Activated CD8-positive, alpha-beta T cell treated with anti-CD3 and anti-CD28 coated beads for 36 hours (primary cell): ENCODE data around the gene RPRML. TPM values are rescaled to one million over a fixed set of nuclear protein-coding genes. Genes with fewer than 3 reads are reported as not detected.

Experiments used
- ATAC-seq: fragments of 200-7000 bp; cut with Tn5 transposase; one replicate; pipeline ENCODE4 v1.10.0; 2021; ENCODE audit warnings: mild to moderate bottlenecking, moderate library complexity
- CTCF ChIA-PET: fragments of 350-600 bp; sonication (Branson Sonifier 250); formaldehyde crosslinking; loops from one replicate; lab custom pipeline; 2021; ENCODE audit warnings: antibody characterized with exemption; lab: Charles Lee
- POLR2A ChIA-PET: fragments of 350-600 bp; sonication (Branson Sonifier 250); formaldehyde crosslinking; loops from one replicate; lab custom pipeline; 2021; ENCODE audit warnings: antibody characterized with exemption; lab: Charles Lee
- DNase-seq: peaks from one replicate; pipeline ENCODE4 v3.0.0-alpha.2; 2020
- H3K27ac Mint-ChIP-seq: one replicate; pipeline ENCODE4 v1.8.0; 2021; ENCODE audit warnings: mild to moderate bottlenecking, mixed read lengths
- H3K27me3 Mint-ChIP-seq: one replicate; pipeline ENCODE4 v1.8.0; 2021; ENCODE audit warnings: mixed read lengths
- H3K36me3 Mint-ChIP-seq: one replicate; pipeline ENCODE4 v1.8.0; 2021; ENCODE audit warnings: low read depth, mixed read lengths
- H3K4me1 Mint-ChIP-seq: one replicate; pipeline ENCODE4 v1.8.0; 2021; ENCODE audit warnings: low read depth, mixed read lengths
- H3K4me3 Mint-ChIP-seq: one replicate; pipeline ENCODE4 v1.8.0; 2021; ENCODE audit warnings: mild to moderate bottlenecking, moderate library complexity, mixed read lengths
- H3K9me3 Mint-ChIP-seq: one replicate; pipeline ENCODE4 v1.8.0; 2021; ENCODE audit warnings: mixed read lengths
- intact Hi-C: fragments of 100-400 bp; cut with micrococcal nuclease; formaldehyde crosslinking; loops from one replicate; pipeline ENCODE4 v1.10.0; 2022
- total RNA-seq, 2 experiments: library from RNA; stranded (reverse); gene quantifications; one replicate each; pipeline ENCODE4 v1.2.3, GENCODE V29; 2021
- TF ChIP-seq, protein P1 (sequence below): fragments of 200-600 bp; IDR thresholded peaks from one replicate; pipeline ENCODE4 v1.8.0; 2022; ENCODE audit warnings: antibody characterized with exemption, mild to moderate bottlenecking

Gene RPRML
- total RNA-seq, 2 experiments from 2014 or later, result not detected

DNA sequence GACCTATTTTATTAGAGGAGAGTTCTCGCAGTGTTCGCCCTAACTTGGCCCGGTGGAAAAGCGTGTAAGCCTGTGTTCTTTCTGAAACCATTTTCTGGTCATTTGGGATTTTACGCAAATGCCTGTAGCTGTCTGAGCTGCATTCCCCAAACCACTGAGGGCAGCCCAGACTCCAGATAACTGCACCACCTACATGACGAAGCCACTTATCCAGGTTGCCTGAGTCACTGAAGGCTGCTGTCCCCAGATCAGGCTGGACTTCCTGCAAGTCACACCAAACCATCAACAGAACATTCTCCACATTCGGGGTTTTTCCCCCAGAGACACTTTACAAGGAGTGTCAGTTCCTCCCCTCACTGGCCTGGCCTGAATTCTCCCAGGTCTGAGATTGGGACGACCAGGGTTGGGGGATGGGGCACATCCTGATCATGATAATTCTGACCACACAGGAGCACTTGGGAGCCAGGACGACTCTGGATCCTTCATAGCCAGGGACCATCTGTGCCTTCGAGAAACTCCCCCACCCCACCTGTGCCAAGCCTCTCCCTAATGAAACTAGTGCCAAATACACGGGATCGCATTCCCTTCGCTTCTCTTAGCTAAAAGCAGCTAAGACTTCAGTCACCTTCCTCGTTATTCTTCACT is 2.3 kb downstream of the RPRML start:
- ChIA-PET CTCF (interaction anchor here (1.5 kb wide), 1 partner anchor 32 kb away, joined by 3 read pairs; no protein-coding TSS in a partner anchor), POLR2A (no interaction called here)
- Mint-ChIP-seq H3K27ac (no peak overlapping the region), H3K9me3 (no peaks in the 10 kb centered on the region), H3K4me1 (peaks cover 13% of the 10 kb centered on the region), H3K36me3 (peaks cover 2% of the 10 kb centered on the region), H3K27me3 (peaks cover 38% of the 10 kb centered on the region), H3K4me3 (no peak overlapping the region)
- DNase-seq (no peak), ATAC-seq (no peak)
- TF ChIP-seq, protein P1, sequence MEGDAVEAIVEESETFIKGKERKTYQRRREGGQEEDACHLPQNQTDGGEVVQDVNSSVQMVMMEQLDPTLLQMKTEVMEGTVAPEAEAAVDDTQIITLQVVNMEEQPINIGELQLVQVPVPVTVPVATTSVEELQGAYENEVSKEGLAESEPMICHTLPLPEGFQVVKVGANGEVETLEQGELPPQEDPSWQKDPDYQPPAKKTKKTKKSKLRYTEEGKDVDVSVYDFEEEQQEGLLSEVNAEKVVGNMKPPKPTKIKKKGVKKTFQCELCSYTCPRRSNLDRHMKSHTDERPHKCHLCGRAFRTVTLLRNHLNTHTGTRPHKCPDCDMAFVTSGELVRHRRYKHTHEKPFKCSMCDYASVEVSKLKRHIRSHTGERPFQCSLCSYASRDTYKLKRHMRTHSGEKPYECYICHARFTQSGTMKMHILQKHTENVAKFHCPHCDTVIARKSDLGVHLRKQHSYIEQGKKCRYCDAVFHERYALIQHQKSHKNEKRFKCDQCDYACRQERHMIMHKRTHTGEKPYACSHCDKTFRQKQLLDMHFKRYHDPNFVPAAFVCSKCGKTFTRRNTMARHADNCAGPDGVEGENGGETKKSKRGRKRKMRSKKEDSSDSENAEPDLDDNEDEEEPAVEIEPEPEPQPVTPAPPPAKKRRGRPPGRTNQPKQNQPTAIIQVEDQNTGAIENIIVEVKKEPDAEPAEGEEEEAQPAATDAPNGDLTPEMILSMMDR, result no peak
- intact Hi-C loops, result no loop called here

DNA sequence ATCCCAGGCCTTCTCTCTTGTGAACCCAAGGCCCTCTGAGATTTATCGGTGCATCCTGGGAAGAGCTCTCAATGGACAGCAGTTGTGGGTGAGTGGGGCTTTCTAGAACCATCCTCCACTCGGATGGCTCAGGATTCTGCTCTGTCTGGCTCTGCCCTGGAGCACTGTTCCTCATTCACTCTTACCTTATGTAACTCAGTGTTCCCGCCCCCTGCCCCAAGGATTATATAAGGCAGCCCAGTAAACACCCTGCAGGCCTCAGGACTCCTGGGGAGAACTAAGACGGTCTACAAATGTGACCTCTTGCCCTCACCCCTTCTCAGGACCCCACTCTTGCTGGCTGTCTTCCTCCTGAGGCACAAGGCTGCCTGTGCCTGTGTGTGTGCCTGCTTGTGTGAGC is 3.8 kb downstream of the RPRML start:
- ATAC-seq (no peak), DNase-seq (no peak)
- no peak overlapping the region for H3K4me3 Mint-ChIP-seq
- ChIA-PET CTCF (interaction anchor here (1.5 kb wide), 1 partner anchor 30 kb away, joined by 3 read pairs; no protein-coding TSS in a partner anchor), POLR2A (no interaction called here)
- H3K27me3 Mint-ChIP-seq, result peaks cover 30% of the 10 kb centered on the region
- H3K9me3 Mint-ChIP-seq, result no peaks in the 10 kb centered on the region
- peaks cover 13% of the 10 kb centered on the region for H3K4me1 Mint-ChIP-seq
- TF ChIP-seq, protein P1, result no peak
- intact Hi-C loops, result no loop called here
- H3K27ac Mint-ChIP-seq, result no peak overlapping the region
- H3K36me3 Mint-ChIP-seq, result peaks cover 2% of the 10 kb centered on the region

DNA sequence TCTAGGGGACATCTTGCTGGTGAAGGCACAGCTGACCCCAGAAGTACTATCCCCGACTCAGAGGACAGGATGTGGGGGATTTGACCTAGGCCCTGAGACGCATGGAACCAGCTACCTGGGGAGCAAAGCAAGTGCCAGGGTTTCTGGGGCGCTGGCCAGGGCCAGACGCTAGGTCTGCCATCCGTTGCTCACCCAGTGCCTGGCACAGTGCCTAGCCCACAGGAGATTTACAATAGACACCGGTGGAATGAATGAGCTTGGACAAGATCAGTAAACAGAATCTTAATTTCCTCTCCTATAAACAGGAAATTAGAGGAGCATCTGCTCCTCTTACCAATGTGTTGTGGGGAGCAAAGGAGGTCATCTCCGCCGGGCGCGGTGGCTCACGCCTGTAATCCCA is 5.0 kb downstream of the RPRML start:
- no peak for ATAC-seq
- H3K9me3 Mint-ChIP-seq, result no peaks in the 10 kb centered on the region
- intact Hi-C loops, result no loop called here
- no peak overlapping the region for H3K27ac Mint-ChIP-seq
- TF ChIP-seq, protein P1, result no peak
- H3K36me3 Mint-ChIP-seq, result peaks cover 2% of the 10 kb centered on the region
- ChIA-PET CTCF (interaction anchor here (1.1 kb wide), 1 partner anchor 14 kb away, joined by 3 read pairs; no protein-coding TSS in a partner anchor), POLR2A (no interaction called here)
- H3K27me3 Mint-ChIP-seq, result peaks cover 22% of the 10 kb centered on the region
- peaks cover 8% of the 10 kb centered on the region for H3K4me1 Mint-ChIP-seq
- no peak for DNase-seq
- H3K4me3 Mint-ChIP-seq, result no peak overlapping the region

DNA sequence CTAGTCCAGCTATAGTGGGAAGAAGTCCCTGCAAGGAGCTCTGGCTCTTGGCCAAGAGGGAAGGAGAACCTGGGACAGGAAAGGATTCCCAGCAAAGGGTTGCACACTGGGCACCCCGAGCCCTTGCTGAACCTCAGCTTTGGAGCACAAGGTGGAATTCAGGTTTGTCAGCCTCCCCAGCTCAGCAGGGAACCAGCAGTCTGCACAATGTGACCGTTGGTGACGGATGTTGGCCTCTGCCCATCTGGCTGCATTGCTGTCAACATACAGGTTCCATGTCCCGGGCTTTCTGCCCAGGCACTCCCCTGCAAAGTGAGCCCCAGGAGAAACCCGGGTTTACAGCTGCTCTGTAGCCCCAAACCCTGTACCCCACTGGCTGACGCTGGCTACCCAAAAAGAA is 6.7 kb downstream of the RPRML start:
- Mint-ChIP-seq H3K4me1 (no peaks in the 10 kb centered on the region), H3K9me3 (no peaks in the 10 kb centered on the region), H3K36me3 (peaks cover 2% of the 10 kb centered on the region), H3K27me3 (peaks cover 10% of the 10 kb centered on the region), H3K27ac (no peak overlapping the region), H3K4me3 (no peak overlapping the region)
- ChIA-PET POLR2A (no interaction called here), CTCF (no interaction called here)
- no peak for DNase-seq
- TF ChIP-seq, protein P1, result no peak
- intact Hi-C loops, result no loop called here
- no peak for ATAC-seq

DNA sequence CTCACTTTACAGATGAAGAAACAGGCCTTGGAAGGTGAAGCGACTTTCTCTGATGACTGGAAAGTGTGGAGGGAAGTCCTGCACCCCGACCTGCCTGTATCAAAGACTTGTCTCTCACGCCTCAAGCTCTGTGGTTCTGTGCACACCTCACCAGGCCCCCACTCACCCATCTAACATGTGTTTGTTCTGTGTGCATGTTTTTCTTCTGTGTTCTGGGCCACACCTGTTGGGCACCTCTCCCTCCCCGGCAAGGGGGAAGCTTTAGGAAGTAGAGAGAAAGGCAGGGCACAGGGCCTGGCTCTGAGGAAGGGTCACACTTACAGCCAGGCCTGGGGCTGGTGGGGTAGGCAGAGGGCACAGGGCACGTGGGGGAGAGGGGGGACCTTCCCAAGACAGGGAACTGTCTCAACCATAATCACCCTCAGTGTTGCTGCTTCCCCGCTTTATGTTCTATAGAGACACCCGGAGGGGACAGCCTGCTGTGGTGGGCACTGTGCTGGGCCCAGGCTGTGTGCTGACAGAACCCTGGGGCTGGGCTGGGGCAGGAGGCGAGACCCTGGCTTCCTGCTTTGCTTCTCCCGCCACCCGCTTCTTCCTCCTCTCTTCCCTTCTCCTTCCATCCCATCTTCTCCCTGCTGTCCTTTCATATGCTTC is 7.3 kb downstream of the RPRML start:
- TF ChIP-seq, protein P1, result no peak
- peaks cover 5% of the 10 kb centered on the region for H3K27me3 Mint-ChIP-seq
- H3K4me1 Mint-ChIP-seq, result no peaks in the 10 kb centered on the region
- ATAC-seq, result no peak
- no peaks in the 10 kb centered on the region for H3K9me3 Mint-ChIP-seq
- no peak overlapping the region for H3K4me3 Mint-ChIP-seq
- peaks cover 2% of the 10 kb centered on the region for H3K36me3 Mint-ChIP-seq
- intact Hi-C loops, result no loop called here
- no peak overlapping the region for H3K27ac Mint-ChIP-seq
- no peak for DNase-seq
- ChIA-PET POLR2A (no interaction called here), CTCF (no interaction called here)
